ENCODE measurements around the gene PDXDC1. TPM values are rescaled to one million over a fixed set of nuclear protein-coding genes. Genes with fewer than 3 reads are reported as not detected.
A peak's percentile ranks its signal among the peaks of the same experiment; 100 is the strongest.
"Not testable (repeated sequence)": the region's sequence is repeated elsewhere in the genome, so short reads cannot be mapped to it uniquely, and the experiment has no call there.

PDXDC1 gene
- polyA plus RNA-seq, 1 donor from 2014 or later, result 31.7 TPM

- Mint-ChIP-seq H3K27ac (peak overlapping the region; percentile 66 to 96 (median 89)), H3K27me3 (no peaks in the 10 kb centered on the region), H3K4me1 (peaks cover 15 to 19% (median 15%) of the 10 kb centered on the region in 3 donors), H3K36me3 (peaks cover 3% of the 10 kb centered on the region), H3K9me3 (no peaks in the 10 kb centered on the region), H3K4me3 (peak overlapping the region; percentile 87 to 97 (median 93))
Observed at GRCh38 chr16:15054357-15055140, 79.7 kb downstream of the PDXDC1 start.

DNA sequence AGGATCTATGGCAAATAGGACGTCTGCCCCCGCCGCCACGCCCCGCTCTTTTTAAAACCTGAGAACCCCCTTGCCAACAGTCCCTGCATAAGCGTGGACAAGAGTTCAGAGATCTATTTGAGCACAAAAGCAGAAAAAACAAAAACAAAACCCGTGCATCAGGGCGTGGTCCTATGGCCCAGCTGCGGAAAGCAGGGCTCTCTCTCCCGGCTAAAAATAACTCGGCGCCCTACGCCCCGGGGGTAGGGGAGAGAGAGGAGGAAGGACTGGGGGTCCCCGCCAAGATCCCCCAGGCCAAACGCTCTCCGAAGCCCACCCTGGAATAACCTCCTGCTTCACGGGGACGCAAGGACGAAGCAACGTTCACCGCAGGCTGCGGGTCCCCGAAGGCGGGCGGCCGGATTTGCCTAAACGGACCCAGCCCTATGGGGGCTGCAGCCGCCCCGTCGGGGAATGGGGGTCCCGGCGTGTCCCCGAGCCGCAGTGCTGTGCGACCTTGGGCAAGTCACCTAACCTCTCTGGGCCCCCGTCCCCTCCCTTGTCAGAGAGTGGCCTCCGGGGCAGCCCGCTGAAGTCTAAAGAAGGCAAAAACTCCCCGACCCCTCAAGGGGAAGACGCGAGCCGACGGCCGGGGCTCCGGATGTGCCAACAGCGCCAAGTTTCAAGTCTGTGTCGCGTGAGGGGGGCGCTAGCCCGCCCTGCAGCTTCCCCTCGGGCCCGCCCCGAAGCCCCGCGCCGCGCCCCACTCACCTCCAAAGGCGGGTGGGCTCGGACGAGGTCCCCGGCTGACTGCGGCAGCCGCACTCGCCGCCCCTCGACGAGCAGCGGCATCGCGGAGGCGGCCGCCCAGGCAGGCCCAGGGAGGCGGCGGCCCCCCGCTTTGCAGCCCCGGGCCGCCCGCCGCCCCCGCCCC is 80.6 kb downstream of the PDXDC1 start:
- Mint-ChIP-seq H3K9me3 (no peaks in the 10 kb centered on the region), H3K36me3 (peaks cover 3% of the 10 kb centered on the region), H3K4me3 (peak overlapping the region; percentile 87 to 97 (median 93)), H3K27me3 (no peaks in the 10 kb centered on the region), H3K4me1 (peaks cover 15 to 19% (median 15%) of the 10 kb centered on the region in 3 donors), H3K27ac (peak overlapping the region; percentile 66 to 96 (median 89))

DNA sequence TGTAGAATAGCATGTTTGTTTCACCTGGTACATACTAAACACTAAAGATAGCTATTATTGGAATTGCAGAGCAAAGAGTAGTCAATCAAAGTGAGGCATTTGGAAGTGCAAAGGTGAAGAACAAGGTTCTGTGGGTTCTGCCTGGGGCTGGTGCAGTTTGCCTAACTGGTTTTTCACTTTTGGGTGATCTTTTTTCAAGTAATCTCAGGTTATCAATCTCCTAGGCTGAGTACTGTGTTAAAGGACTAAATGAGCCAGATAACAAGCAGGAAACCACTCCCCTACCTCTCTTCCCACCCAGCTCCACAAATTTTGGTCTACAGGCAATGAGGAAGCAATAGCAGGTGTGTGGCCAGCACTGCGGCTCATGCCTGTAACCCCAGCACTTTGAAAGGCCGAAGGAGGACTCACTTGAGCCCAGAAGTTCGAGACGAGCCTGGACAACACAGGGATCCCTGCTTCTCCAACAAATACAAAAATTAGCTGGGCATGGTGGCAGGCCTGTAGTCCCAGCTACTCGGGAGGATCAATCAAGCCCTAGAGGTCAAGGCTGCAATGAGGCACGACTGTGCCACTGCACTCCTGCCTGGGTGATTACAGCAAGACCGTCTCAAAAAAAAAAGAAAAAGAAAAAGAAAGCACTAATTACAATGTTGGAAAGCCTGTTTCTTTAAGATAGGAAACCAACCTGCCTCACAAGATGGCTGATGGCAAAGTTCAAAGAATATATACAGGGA is 83.0 kb downstream of the PDXDC1 start:
- no peaks in the 10 kb centered on the region for H3K9me3 Mint-ChIP-seq
- H3K4me3 Mint-ChIP-seq, result peak overlapping the region in 1 of 4 donors; percentile 43
- H3K4me1 Mint-ChIP-seq, result peaks cover 13 to 19% (median 15%) of the 10 kb centered on the region in 3 donors
- no peaks in the 10 kb centered on the region for H3K27me3 Mint-ChIP-seq
- H3K36me3 Mint-ChIP-seq, result no peaks in the 10 kb centered on the region
- no peak overlapping the region for H3K27ac Mint-ChIP-seq

DNA sequence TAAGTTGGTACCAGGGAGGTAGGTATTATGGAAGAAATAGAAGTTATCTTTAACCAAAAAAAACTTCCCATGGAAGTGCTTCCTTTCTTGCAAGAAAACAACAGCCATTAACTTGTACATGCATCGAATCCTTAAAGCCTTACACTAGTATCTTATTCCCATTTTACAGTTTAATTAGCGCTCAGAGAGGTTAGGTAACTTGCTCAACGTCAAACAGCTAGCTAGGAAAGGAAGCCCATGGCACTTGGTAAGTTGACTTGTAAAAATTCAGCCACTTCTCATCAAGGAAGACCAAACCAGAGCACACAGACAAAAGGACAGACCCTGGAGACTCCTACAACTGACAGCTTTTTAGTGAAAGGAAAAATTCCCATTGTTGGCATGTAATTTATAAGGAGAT is 84.5 kb downstream of the PDXDC1 start:
- no peaks in the 10 kb centered on the region for H3K36me3 Mint-ChIP-seq
- peak overlapping the region in 1 of 4 donors; percentile 43 for H3K4me3 Mint-ChIP-seq
- no peaks in the 10 kb centered on the region for H3K9me3 Mint-ChIP-seq
- peaks cover 8 to 14% (median 9%) of the 10 kb centered on the region in 3 donors for H3K4me1 Mint-ChIP-seq
- H3K27me3 Mint-ChIP-seq, result no peaks in the 10 kb centered on the region
- peak overlapping the region in 2 of 3 donors; percentile 18 to 39 for H3K27ac Mint-ChIP-seq

DNA sequence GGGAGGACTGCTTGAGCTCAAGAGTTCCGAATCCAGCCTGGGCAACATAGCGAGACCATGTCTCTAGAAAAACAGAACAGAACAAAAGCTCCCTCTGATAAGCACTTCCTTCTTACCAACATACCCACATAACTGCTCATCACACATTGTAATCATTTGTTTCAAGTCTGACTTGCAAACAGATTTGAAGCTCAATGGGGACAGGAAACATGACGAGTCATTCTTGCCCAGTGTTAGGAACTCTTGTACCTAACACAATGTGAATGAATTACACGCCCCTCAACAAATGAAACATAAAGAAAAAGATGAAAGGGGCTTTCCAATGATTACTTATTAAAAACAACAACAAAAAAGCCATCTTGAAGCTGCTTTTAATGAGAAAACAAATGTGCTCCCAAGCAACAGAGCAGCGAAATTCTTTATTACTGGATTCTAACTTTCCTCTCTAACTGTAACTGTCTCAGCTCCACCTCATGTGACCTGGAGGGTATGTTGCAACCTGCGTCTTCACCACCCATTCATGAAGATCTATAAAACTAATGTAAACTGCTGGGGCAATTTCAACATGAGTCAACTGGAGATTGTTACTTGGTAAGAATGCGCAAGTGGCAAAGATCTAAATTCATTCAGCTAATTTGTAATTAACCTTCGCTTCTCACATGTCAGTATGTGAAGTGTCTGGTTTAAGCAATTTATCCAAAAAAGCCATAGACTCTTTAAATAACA is 87.4 kb downstream of the PDXDC1 start:
- not testable (repeated sequence) for H3K36me3 Mint-ChIP-seq

DNA sequence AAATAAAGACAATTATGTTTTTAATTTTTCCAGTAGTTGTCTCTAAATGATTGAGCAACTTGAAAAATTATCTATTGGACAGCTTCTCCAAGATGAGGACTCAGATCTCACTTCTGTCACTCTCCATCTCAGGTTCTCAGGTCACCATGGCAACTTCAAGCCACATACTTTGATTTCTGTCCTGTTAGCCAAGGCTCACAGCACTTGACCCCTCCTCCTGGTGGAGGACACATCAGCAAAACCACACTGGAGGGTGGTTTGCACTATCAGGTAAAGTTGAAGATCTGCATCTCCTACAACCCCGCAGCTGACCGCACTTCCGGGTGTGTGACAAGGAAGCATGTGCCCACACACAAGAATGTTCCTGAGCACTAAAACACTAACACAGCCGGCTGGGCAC is 91.1 kb downstream of the PDXDC1 start:
- not testable (repeated sequence) for H3K36me3 Mint-ChIP-seq, H3K27ac Mint-ChIP-seq, H3K9me3 Mint-ChIP-seq, H3K27me3 Mint-ChIP-seq, H3K4me1 Mint-ChIP-seq, H3K4me3 Mint-ChIP-seq

More for the DNA sequence above, 87.4 kb downstream of the PDXDC1 start:
- H3K27ac Mint-ChIP-seq, result peak overlapping the region in 1 of 3 donors; percentile 48
- not testable (repeated sequence) for H3K4me3 Mint-ChIP-seq, H3K9me3 Mint-ChIP-seq, H3K4me1 Mint-ChIP-seq, H3K27me3 Mint-ChIP-seq

DNA sequence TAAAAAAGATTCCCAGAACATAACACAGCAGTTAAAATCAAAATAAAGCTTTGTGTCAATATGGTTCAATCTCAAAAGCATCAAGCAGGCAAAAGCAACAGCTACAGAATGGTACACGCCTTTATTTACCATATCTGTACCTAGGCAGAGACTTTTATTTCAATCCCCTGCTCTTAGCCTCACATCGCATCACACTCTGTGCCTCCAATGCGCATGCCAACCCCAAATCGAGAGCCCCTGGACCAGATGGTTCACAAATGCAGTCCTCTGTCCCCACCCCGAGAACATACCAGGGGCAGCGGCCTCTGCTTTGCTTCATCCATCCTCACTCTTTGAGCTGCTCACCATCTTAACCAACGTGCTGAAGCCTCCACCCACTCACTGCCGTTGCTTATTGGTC is 91.9 kb downstream of the PDXDC1 start:
- not testable (repeated sequence) for H3K4me1 Mint-ChIP-seq, H3K9me3 Mint-ChIP-seq, H3K4me3 Mint-ChIP-seq, H3K36me3 Mint-ChIP-seq, H3K27ac Mint-ChIP-seq, H3K27me3 Mint-ChIP-seq

GRCh38 chr16:15071013-15071412 is 96.2 kb downstream of the PDXDC1 start:
- not testable (repeated sequence) for H3K36me3 Mint-ChIP-seq

DNA sequence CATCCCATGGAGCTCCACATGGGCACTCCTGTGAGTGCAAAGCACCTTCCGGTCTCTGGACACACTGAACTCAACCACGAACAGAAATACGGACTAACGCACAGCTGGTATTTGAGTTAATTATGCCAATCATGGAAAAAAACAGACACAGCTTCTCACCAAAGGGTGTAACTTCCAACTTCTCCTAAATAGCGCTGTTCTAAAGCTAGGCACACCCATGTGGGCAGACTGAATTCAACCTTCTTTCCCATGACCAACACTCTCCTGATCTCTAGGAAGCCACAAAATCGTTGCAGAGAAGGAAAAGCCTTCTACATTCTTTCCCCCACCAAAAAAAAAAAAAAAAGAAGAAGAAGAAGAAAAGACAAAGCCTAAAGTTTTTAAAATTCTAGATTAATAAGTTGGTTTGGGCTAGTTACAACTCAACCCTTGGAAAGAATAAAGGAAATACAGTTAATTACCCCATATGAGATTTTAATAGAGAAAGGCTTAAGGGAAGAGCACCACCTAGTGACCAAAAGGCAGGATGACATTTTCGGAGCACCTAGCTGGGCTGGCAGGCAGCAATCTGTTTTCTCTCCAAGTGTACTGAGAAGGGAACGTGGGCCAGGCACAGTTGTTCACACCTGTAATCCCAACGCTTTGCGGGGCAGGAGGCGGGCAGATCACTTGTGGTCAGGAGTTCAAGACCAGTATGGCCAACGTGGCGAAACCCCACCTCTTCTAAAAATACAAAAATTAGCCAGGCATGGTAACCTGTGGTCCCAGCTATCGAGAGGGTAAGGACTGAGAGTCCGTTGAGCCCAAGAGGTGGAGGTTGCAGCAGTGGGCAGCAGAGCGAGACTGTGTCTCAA is 97.3 kb downstream of the PDXDC1 start:
- not testable (repeated sequence) for H3K36me3 Mint-ChIP-seq, H3K4me3 Mint-ChIP-seq, H3K4me1 Mint-ChIP-seq, H3K27me3 Mint-ChIP-seq, H3K9me3 Mint-ChIP-seq
- H3K27ac Mint-ChIP-seq, result peak overlapping the region in 1 of 3 donors; percentile 75

More at GRCh38 chr16:15071013-15071412, 96.2 kb downstream of the PDXDC1 start:
- H3K27ac Mint-ChIP-seq, H3K27me3 Mint-ChIP-seq, H3K4me3 Mint-ChIP-seq, H3K4me1 Mint-ChIP-seq, H3K9me3 Mint-ChIP-seq: not testable (repeated sequence)

DNA sequence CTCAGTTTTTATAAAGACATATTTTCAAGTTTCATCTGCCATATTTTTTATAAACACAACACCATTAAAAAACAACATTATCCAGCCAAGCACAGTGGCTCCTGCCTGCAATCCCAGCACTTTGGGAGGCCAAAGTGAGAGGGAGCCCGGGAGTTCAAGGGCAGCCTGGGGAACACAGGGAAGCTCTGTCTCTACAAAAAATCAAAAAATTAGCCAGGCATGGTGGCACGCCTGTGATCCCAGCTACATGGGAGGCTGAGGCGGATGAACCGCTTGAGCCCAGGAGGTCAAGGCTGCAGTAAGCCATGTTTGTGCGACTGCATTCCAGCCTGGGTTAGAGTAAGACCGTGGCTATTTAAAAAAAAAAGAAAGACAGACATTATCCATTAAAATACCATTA is 98.3 kb downstream of the PDXDC1 start:
- peaks cover 1% of the 10 kb centered on the region for H3K36me3 Mint-ChIP-seq
- no peaks in the 10 kb centered on the region for H3K27me3 Mint-ChIP-seq
- peaks cover 0 to 7% (median 2%) of the 10 kb centered on the region in 3 donors for H3K4me1 Mint-ChIP-seq
- no peak overlapping the region for H3K4me3 Mint-ChIP-seq
- H3K9me3 Mint-ChIP-seq, result no peaks in the 10 kb centered on the region
- H3K27ac Mint-ChIP-seq, result no peak overlapping the region

DNA sequence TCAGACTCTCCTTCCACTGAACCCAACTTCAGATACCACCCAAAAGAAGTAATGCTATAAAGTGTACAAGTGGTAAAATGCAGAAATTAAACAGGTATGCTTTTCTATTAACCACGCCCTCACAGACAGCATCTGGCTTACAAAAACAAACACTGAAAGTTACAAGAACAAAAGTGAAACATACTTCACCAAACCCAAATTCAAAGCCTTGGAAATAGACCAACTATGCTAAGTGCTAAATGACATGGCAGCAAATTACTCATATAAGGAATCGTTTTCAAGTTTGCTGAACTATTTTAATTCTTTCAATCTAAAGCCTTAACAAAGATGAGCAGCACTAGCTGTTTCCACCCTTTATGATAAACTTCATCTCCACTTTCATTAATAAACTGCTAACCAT is 101.3 kb downstream of the PDXDC1 start:
- peak overlapping the region in 2 of 3 donors; percentile 23 to 59 for H3K27ac Mint-ChIP-seq
- not testable (repeated sequence) for H3K27me3 Mint-ChIP-seq, H3K36me3 Mint-ChIP-seq, H3K9me3 Mint-ChIP-seq, H3K4me3 Mint-ChIP-seq, H3K4me1 Mint-ChIP-seq

- not testable (repeated sequence) for H3K4me1 Mint-ChIP-seq, H3K27ac Mint-ChIP-seq, H3K27me3 Mint-ChIP-seq, H3K36me3 Mint-ChIP-seq, H3K4me3 Mint-ChIP-seq, H3K9me3 Mint-ChIP-seq
Observed at GRCh38 chr16:15080883-15081282, 106.1 kb downstream of the PDXDC1 start.

- not testable (repeated sequence) for H3K27ac Mint-ChIP-seq, H3K9me3 Mint-ChIP-seq, H3K4me1 Mint-ChIP-seq, H3K36me3 Mint-ChIP-seq, H3K27me3 Mint-ChIP-seq, H3K4me3 Mint-ChIP-seq
Observed at GRCh38 chr16:15082788-15083187, 108.0 kb downstream of the PDXDC1 start.
